IMR-90 (cell line): Measurements from ENCODE around the gene TFAP2B.

Experiments
- CEBPB ChIP-seq: IDR thresholded peaks from 2 replicates; pipeline ENCODE4 v1.6.1; 2012; ENCODE audit warnings: low read depth, low read length, improper control_type of control experiment
- CTCF ChIP-seq: conservative IDR thresholded peaks from 2 replicates; pipeline ENCODE4 v1.5.1; 2012; ENCODE audit warnings: mild to moderate bottlenecking, low read depth, low read length, improper control_type of control experiment
- FOS ChIP-seq: fragments of 150-350 bp; IDR thresholded peaks from 2 replicates; pipeline ENCODE4 v1.6.1; 2016; ENCODE audit warnings: low read depth, low read length
- NFE2L2 ChIP-seq: fragments of 150-350 bp; IDR thresholded peaks from 2 replicates; pipeline ENCODE4 v1.6.1; 2016; ENCODE audit warnings: low read depth, mild to moderate bottlenecking, low read length
- POLR2A ChIP-seq: IDR thresholded peaks from 2 replicates; pipeline ENCODE4 v1.6.1; 2012; ENCODE audit warnings: mild to moderate bottlenecking, low read depth, low read length
- RAD21 ChIP-seq: IDR thresholded peaks from 2 replicates; pipeline ENCODE4 v1.6.1; 2012; ENCODE audit warnings: low read length, improper control_type of control experiment
- SMC3 ChIP-seq: fragments of 150-350 bp; IDR thresholded peaks from 2 replicates; pipeline ENCODE4 v1.6.1; 2016; ENCODE audit warnings: low read depth, mild to moderate bottlenecking, antibody characterized with exemption, low read length, moderate library complexity
- USF2 ChIP-seq: fragments of 150-350 bp; IDR thresholded peaks from 2 replicates; pipeline ENCODE4 v1.6.1; 2017; ENCODE audit warnings: mild to moderate bottlenecking, antibody characterized with exemption, low read length, low read depth

GRCh38 chr6:50843842-50844241 lies 25.2 kb downstream of the TFAP2B start:
- TF ChIP-seq CTCF (no peak), SMC3 (no peak), USF2 (no peak), CEBPB (no peak), FOS (no peak), NFE2L2 (no peak), POLR2A (no peak), RAD21 (no peak)
